Non-pigmented ciliary epithelial cell (primary cell): ENCODE data around the gene SLC13A5.
"Not testable (repeated sequence)": the region's sequence is repeated elsewhere in the genome, so short reads cannot be mapped to it uniquely, and the experiment has no call there.

Experiments used
- DNase-seq: peaks from one replicate; pipeline ENCODE4 v3.0.0-alpha.2; 2010; ENCODE audit warnings: low read depth

Gene SLC13A5

GRCh38 chr17:6660805-6661463, 52.2 kb downstream of the SLC13A5 start:
- DNase-seq: no peak

- no peak for DNase-seq
Observed at GRCh38 chr17:6660101-6660500, 53.1 kb downstream of the SLC13A5 start.

- DNase-seq: not testable (repeated sequence)
Observed at GRCh38 chr17:6658411-6658810, 54.8 kb downstream of the SLC13A5 start.

- DNase-seq: no peak
Observed at GRCh38 chr17:6657633-6658287, 55.4 kb downstream of the SLC13A5 start.

- not testable (repeated sequence) for DNase-seq
Observed at GRCh38 chr17:6656797-6657632, 56.2 kb downstream of the SLC13A5 start.

GRCh38 chr17:6655732-6656361, 57.3 kb downstream of the SLC13A5 start:
- not testable (repeated sequence) for DNase-seq

- DNase-seq: no peak
Observed at GRCh38 chr17:6654841-6655731, 58.1 kb downstream of the SLC13A5 start.

- no peak for DNase-seq
Observed at GRCh38 chr17:6651919-6652452, 61.2 kb downstream of the SLC13A5 start.

GRCh38 chr17:6651354-6651918, 61.7 kb downstream of the SLC13A5 start, which contains the start of the genes C17orf100 and MED31:
Gene C17orf100 (plus strand): TSS chr17:6651762. CDS start chr17:6651914, 152 bp downstream.
Gene MED31 (minus strand): TSS chr17:6651605. CDS start chr17:6651528, 77 bp downstream.
- peak; percentile 36 for DNase-seq

- DNase-seq: no peak
Observed at GRCh38 chr17:6648181-6648580, 65.0 kb downstream of the SLC13A5 start.

GRCh38 chr17:6643451-6644125, 69.6 kb downstream of the SLC13A5 start:
- DNase-seq: peak; percentile 83

- no peak for DNase-seq
Observed at GRCh38 chr17:6642592-6642991, 70.6 kb downstream of the SLC13A5 start.

- no peak for DNase-seq
Observed at GRCh38 chr17:6641247-6641863, 71.8 kb downstream of the SLC13A5 start.

GRCh38 chr17:6640536-6641246, 72.5 kb downstream of the SLC13A5 start, which contains the start of the genes KIAA0753 and TXNDC17:
Gene KIAA0753 (minus strand): TSS chr17:6640711. CDS start chr17:6635103, 5,608 bp downstream.
Gene TXNDC17 (plus strand): TSS chr17:6641060. CDS start chr17:6641083, 23 bp downstream.
- peak; percentile 53 for DNase-seq

- DNase-seq: no peak
Observed at GRCh38 chr17:6639586-6640535, 73.3 kb downstream of the SLC13A5 start.

- DNase-seq: no peak
Observed at GRCh38 chr17:6639014-6639585, 74.1 kb downstream of the SLC13A5 start.
